CD14-positive monocyte (primary cell): Measurements from ENCODE around the gene TMEM247. TPM values are rescaled to one million over a fixed set of nuclear protein-coding genes. Genes with fewer than 3 reads are reported as not detected.

Source experiments
- DNase-seq, 3 donors: peaks; one replicate each; pipeline ENCODE4 v3.0.0-alpha.2; 2011 to 2022
- H2AFZ ChIP-seq: 2 replicates; pipeline ENCODE4 v1.6.0; 2012; ENCODE audit warnings: mild to moderate bottlenecking, low read depth, low read length, inconsistent platforms; ENCODE audit not compliant: insufficient read depth, poor library complexity, severe bottlenecking
- H3K27ac ChIP-seq, 2 donors: 1 replicate in 1 of 2; 2 replicates in 1 of 2; pipeline ENCODE4 v1.5.1; 2012 to 2013; ENCODE audit warnings: low read length in 2 of 2, control low read depth in 1 of 2, inconsistent platforms in 1 of 2, low read depth in 1 of 2, mild to moderate bottlenecking in 1 of 2
- H3K27me3 ChIP-seq, 2 donors: one replicate each; pipeline versions ENCODE4 v1.6.0 to v1.6.1; 2011 to 2013; ENCODE audit warnings: low read length in 2 of 2; ENCODE audit not compliant: control insufficient read depth in 2 of 2, insufficient read depth in 2 of 2
- H3K36me3 ChIP-seq, 2 donors: replicated peaks in 1 of 2; 1 replicate in 1 of 2; 2 replicates in 1 of 2; pipeline versions ENCODE4 v1.5.1 to v1.6.1; 2012 to 2013; ENCODE audit warnings: low read length in 2 of 2, control low read depth in 1 of 2, inconsistent platforms in 1 of 2, mild to moderate bottlenecking in 1 of 2; ENCODE audit not compliant: insufficient read depth in 2 of 2, control insufficient read depth in 1 of 2
- H3K4me1 ChIP-seq, 2 donors: 1 replicate in 1 of 2; 2 replicates in 1 of 2; pipeline versions ENCODE4 v1.5.1 to v1.6.1; 2012 to 2013; ENCODE audit warnings: low read length in 2 of 2, control low read depth in 1 of 2, inconsistent platforms in 1 of 2, mild to moderate bottlenecking in 1 of 2, moderate library complexity in 1 of 2; ENCODE audit not compliant: insufficient read depth in 2 of 2, control insufficient read depth in 1 of 2
- H3K4me2 ChIP-seq: replicated peaks from 2 replicates; pipeline ENCODE3; 2012; ENCODE audit warnings: low read length, moderate library complexity, mild to moderate bottlenecking; ENCODE audit not compliant: poor library complexity, severe bottlenecking; ENCODE audit errors: extremely low read depth
- H3K4me3 ChIP-seq, 3 experiments: fragments of 200-600 bp in 1 of 3; sonication (generic) in 1 of 3; replicated peaks in 1 of 3; 1 replicate in 2 of 3; 2 replicates in 1 of 3; pipeline ENCODE4 v1.5.1; 2011 to 2013; ENCODE audit warnings: low read length in 3 of 3, mild to moderate bottlenecking in 3 of 3, control low read depth in 2 of 3, low read depth in 2 of 3, inconsistent platforms in 1 of 3, moderate library complexity in 1 of 3
- H3K79me2 ChIP-seq: 2 replicates; pipeline ENCODE4 v1.6.0; 2012; ENCODE audit warnings: mild to moderate bottlenecking, control low read depth, inconsistent platforms, low read length, moderate library complexity; ENCODE audit not compliant: insufficient read depth
- H3K9ac ChIP-seq: 2 replicates; pipeline ENCODE4 v1.6.0; 2017; ENCODE audit warnings: low read length, mild to moderate bottlenecking; ENCODE audit not compliant: insufficient read depth, poor library complexity, severe bottlenecking
- H3K9me3 ChIP-seq, 2 donors: replicated peaks in 1 of 2; 1 replicate in 1 of 2; 2 replicates in 1 of 2; pipeline versions ENCODE4 v1.5.1 to v1.6.1; 2012 to 2013; ENCODE audit warnings: low read length in 2 of 2, control low read depth in 1 of 2; ENCODE audit not compliant: control insufficient read depth in 1 of 2, insufficient read depth in 1 of 2
- H4K20me1 ChIP-seq: 2 replicates; pipeline ENCODE4 v1.6.0; 2012; ENCODE audit warnings: mild to moderate bottlenecking, low read length, control low read depth, moderate library complexity; ENCODE audit not compliant: insufficient read depth
- H3K27ac Mint-ChIP-seq, 7 donors: one replicate each; pipeline ENCODE4 v1.8.0; 2020; ENCODE audit warnings: mild to moderate bottlenecking in 7 of 7, mixed read lengths in 7 of 7, moderate library complexity in 6 of 7, inconsistent platforms in 2 of 7
- H3K27me3 Mint-ChIP-seq, 3 donors: one replicate each; pipeline ENCODE4 v1.8.0; 2021 to 2022; ENCODE audit warnings: low read depth in 3 of 3, mild to moderate bottlenecking in 3 of 3, mixed read lengths in 3 of 3, moderate library complexity in 3 of 3, inconsistent platforms in 1 of 3
- H3K36me3 Mint-ChIP-seq, 2 donors: one replicate each; pipeline ENCODE4 v1.8.0; 2020; ENCODE audit warnings: mixed read lengths in 2 of 2, inconsistent platforms in 1 of 2, mild to moderate bottlenecking in 1 of 2
- H3K4me1 Mint-ChIP-seq: one replicate; pipeline ENCODE4 v1.8.0; 2020; ENCODE audit warnings: mild to moderate bottlenecking, mixed read lengths
- H3K4me3 Mint-ChIP-seq, 2 donors: one replicate each; pipeline ENCODE4 v1.8.0; 2020; ENCODE audit warnings: mild to moderate bottlenecking in 2 of 2, mixed read lengths in 2 of 2, moderate library complexity in 1 of 2
- H3K9me3 Mint-ChIP-seq, 7 donors: one replicate each; pipeline ENCODE4 v1.8.0; 2020 to 2022; ENCODE audit warnings: mixed read lengths in 7 of 7, mild to moderate bottlenecking in 6 of 7, moderate library complexity in 6 of 7, inconsistent platforms in 2 of 7
- WGBS: methylation state at CpG from one replicate; pipeline ENCODE4 v1.1.5; 2013; ENCODE audit warnings: missing lambda C conversion rate; ENCODE audit not compliant: insufficient coverage; 5-methylcytosine and 5-hydroxymethylcytosine counted together
- intact Hi-C, 2 donors: fragments of 100-400 bp; cut with micrococcal nuclease; formaldehyde crosslinking; loops; one replicate each; pipeline versions ENCODE4 v1.15.0 to v1.15.1; 2023
- polyA plus RNA-seq, 3 donors: library from polyadenylated mRNA; depleted of rRNA in 1 of 3; unstranded in 2 of 3; stranded (reverse) in 1 of 3; fragments of 300-500 nt in 2 of 3; fragments of >200 nt in 1 of 3; fragmentation: Illumina TruSeq in 2 of 3; gene quantifications; 1 replicate in 2 of 3; 2 replicates in 1 of 3; pipeline ENCODE4 v1.2.3, GENCODE V29; 2012 to 2021
- TF ChIP-seq, protein P1 (sequence below): fragments of 200-600 bp; IDR thresholded peaks from one replicate; pipeline ENCODE4 v1.8.0; 2022; ENCODE audit warnings: antibody characterized with exemption, mild to moderate bottlenecking

Gene TMEM247
- polyA plus RNA-seq, 3 donors, result not detected

- Mint-ChIP-seq H3K4me1 (peaks cover 39% of the 10 kb centered on the region), H3K27me3 (peaks cover 0 to 2% (median 0%) of the 10 kb centered on the region in 3 donors), H3K36me3 (no peaks in the 10 kb centered on the region), H3K9me3 (peaks cover 0 to 1% (median 0%) of the 10 kb centered on the region in 7 donors), H3K27ac (peak overlapping the region in 1 of 7 donors; percentile 33), H3K4me3 (no peak overlapping the region)
- Histone ChIP-seq H3K9ac (no peak overlapping the region), H3K27me3 (no peaks in the 10 kb centered on the region), H3K9me3 (no peaks in the 10 kb centered on the region), H4K20me1 (no peaks in the 10 kb centered on the region), H3K4me3 (no peak overlapping the region), H3K4me2 (no peak overlapping the region), H3K4me1 (peaks cover 36 to 37% of the 10 kb centered on the region in 2 donors), H2AFZ (peak overlapping the region; percentile 39), H3K79me2 (no peaks in the 10 kb centered on the region), H3K36me3 (no peaks in the 10 kb centered on the region), H3K27ac (no peak overlapping the region)
- WGBS, result 40% methylated on average over 5 of the region's 5 CpGs
- no peak for DNase-seq
- intact Hi-C loops, result loop anchor here in 1 of 2 donors (2.0 to 10.0 kb wide), 2 partner anchors 395 to 465 kb away; no protein-coding TSS in a partner anchor
- TF ChIP-seq, protein P1, sequence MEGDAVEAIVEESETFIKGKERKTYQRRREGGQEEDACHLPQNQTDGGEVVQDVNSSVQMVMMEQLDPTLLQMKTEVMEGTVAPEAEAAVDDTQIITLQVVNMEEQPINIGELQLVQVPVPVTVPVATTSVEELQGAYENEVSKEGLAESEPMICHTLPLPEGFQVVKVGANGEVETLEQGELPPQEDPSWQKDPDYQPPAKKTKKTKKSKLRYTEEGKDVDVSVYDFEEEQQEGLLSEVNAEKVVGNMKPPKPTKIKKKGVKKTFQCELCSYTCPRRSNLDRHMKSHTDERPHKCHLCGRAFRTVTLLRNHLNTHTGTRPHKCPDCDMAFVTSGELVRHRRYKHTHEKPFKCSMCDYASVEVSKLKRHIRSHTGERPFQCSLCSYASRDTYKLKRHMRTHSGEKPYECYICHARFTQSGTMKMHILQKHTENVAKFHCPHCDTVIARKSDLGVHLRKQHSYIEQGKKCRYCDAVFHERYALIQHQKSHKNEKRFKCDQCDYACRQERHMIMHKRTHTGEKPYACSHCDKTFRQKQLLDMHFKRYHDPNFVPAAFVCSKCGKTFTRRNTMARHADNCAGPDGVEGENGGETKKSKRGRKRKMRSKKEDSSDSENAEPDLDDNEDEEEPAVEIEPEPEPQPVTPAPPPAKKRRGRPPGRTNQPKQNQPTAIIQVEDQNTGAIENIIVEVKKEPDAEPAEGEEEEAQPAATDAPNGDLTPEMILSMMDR, result no peak
Observed at GRCh38 chr2:46459694-46460093, 19.7 kb upstream of the TMEM247 start.

- H3K4me3 Mint-ChIP-seq, result no peak overlapping the region
- WGBS, result 72% methylated on average over 11 of the region's 16 CpGs
- no peaks in the 10 kb centered on the region for H3K27me3 ChIP-seq
- no peak overlapping the region for H3K27ac ChIP-seq
- H3K4me2 ChIP-seq, result no peak overlapping the region
- H3K27ac Mint-ChIP-seq, result peak overlapping the region in 1 of 7 donors; percentile 17
- TF ChIP-seq, protein P1, result no peak
- H2AFZ ChIP-seq, result no peak overlapping the region
- peaks cover 36 to 37% of the 10 kb centered on the region in 2 donors for H3K4me1 ChIP-seq
- H3K36me3 Mint-ChIP-seq, result no peaks in the 10 kb centered on the region
- H3K4me1 Mint-ChIP-seq, result peaks cover 39% of the 10 kb centered on the region
- H3K4me3 ChIP-seq, result no peak overlapping the region
- no peaks in the 10 kb centered on the region for H4K20me1 ChIP-seq
- DNase-seq, result no peak
- no peak overlapping the region for H3K9ac ChIP-seq
- H3K27me3 Mint-ChIP-seq, result peaks cover 0 to 1% (median 0%) of the 10 kb centered on the region in 3 donors
- intact Hi-C loops, result loop anchor here in 1 of 2 donors (2.0 kb wide), 1 partner anchor 466 kb away; no protein-coding TSS in a partner anchor
- no peaks in the 10 kb centered on the region for H3K79me2 ChIP-seq
- H3K9me3 Mint-ChIP-seq, result no peaks in the 10 kb centered on the region
- no peaks in the 10 kb centered on the region for H3K9me3 ChIP-seq
- H3K36me3 ChIP-seq, result no peaks in the 10 kb centered on the region
Observed at GRCh38 chr2:46460241-46460921, 19.0 kb upstream of the TMEM247 start.
